Hematopoietic multipotent progenitor cell (in vitro differentiated cells): Measurements from ENCODE around the gene VSIG4. TPM values are rescaled to one million over a fixed set of nuclear protein-coding genes. Genes with fewer than 3 reads are reported as not detected.

Experiments used
- DNase-seq, 3 donors: peaks; one replicate each; pipeline ENCODE4 v3.0.0-alpha.2; 2011 to 2015; ENCODE audit warnings: low read depth in 2 of 3, low spot score in 2 of 3
- total RNA-seq: library from RNA; depleted of rRNA; stranded (reverse); fragments of >200 nt; gene quantifications from one replicate; pipeline ENCODE4 v1.2.3, GENCODE V29; 2012

The VSIG4 gene
- total RNA-seq, 1 donor, result 0.27 TPM

- DNase-seq, result no peak
These were observed 15.3 kb downstream of the VSIG4 start for GRCh38 chrX:66024570-66024969.

- no peak for DNase-seq
These were observed 15.8 kb downstream of the VSIG4 start for GRCh38 chrX:66024092-66024467.

- no peak for DNase-seq
These were observed 16.3 kb downstream of the VSIG4 start for GRCh38 chrX:66023385-66024091.

- DNase-seq, result no peak
These were observed 17.1 kb downstream of the VSIG4 start for GRCh38 chrX:66022632-66023384.

- no peak for DNase-seq
These were observed 17.9 kb downstream of the VSIG4 start for GRCh38 chrX:66021765-66022631.

- no peak for DNase-seq
These were observed 18.5 kb downstream of the VSIG4 start for GRCh38 chrX:66021401-66021764.

- no peak for DNase-seq
These were observed 19.1 kb downstream of the VSIG4 start for GRCh38 chrX:66020631-66021334.

GRCh38 chrX:66019974-66020373 lies 19.9 kb downstream of the VSIG4 start:
- DNase-seq, result no peak

- DNase-seq, result no peak
These were observed 20.6 kb downstream of the VSIG4 start for GRCh38 chrX:66019310-66019652.

- DNase-seq, result peak in 1 of 3 donors; percentile 39
These were observed 21.1 kb downstream of the VSIG4 start for GRCh38 chrX:66018585-66019309.

GRCh38 chrX:66017659-66018170 lies 22.2 kb downstream of the VSIG4 start:
- DNase-seq, result no peak

- no peak for DNase-seq
These were observed 22.8 kb downstream of the VSIG4 start for GRCh38 chrX:66016905-66017658.

GRCh38 chrX:66015900-66016689 lies 23.8 kb downstream of the VSIG4 start:
- DNase-seq, result no peak

GRCh38 chrX:66015152-66015831 lies 24.6 kb downstream of the VSIG4 start:
- peak in 2 of 3 donors; percentile 86 to 95 for DNase-seq

GRCh38 chrX:66014556-66014955 lies 25.3 kb downstream of the VSIG4 start:
- DNase-seq, result peak in 1 of 3 donors; percentile 66

GRCh38 chrX:66014084-66014483 lies 25.8 kb downstream of the VSIG4 start:
- no peak for DNase-seq

- DNase-seq, result peak in 2 of 3 donors; percentile 49 to 74
These were observed 26.6 kb downstream of the VSIG4 start for GRCh38 chrX:66013194-66013816.
